ENCODE measurements around the gene LAMTOR4.

The LAMTOR4 gene

GRCh38 chr7:100198266-100198665 lies 49.5 kb downstream of the LAMTOR4 start:
- Histone ChIP-seq H3K4me3 (ENCODE audit: insufficient read length, low read depth) (no peak overlapping the region), H3K9ac (ENCODE audit: insufficient read length, low read depth) (no peak overlapping the region), H3K27me3 (ENCODE audit: insufficient read depth, insufficient read length) (no peaks in the 10 kb centered on the region), H3K36me3 (ENCODE audit: insufficient read depth, insufficient read length, low read length) (no peaks in the 10 kb centered on the region), H3K9me3 (ENCODE audit: insufficient read depth, low read length) (no peaks in the 10 kb centered on the region), H3K4me1 (ENCODE audit: insufficient read depth, insufficient read length) (no peaks in the 10 kb centered on the region)
- TF ChIP-seq SUZ12 (IDR thresholded peaks at IDR 0.05; ENCODE audit: extremely low read depth, insufficient read depth, insufficient read length) (no peak), ZNF274 (IDR thresholded peaks at IDR 0.05; ENCODE audit: low read depth, low read length) (no peak), YY1 (IDR thresholded peaks at IDR 0.05; ENCODE audit: insufficient read depth, insufficient read length) (no peak)
- no peak for DNase-seq (ENCODE audit: low read depth, low spot score)

- no peak for DNase-seq (ENCODE audit: low read depth, low spot score)
- TF ChIP-seq SUZ12 (IDR thresholded peaks at IDR 0.05; ENCODE audit: extremely low read depth, insufficient read depth, insufficient read length) (no peak), ZNF274 (IDR thresholded peaks at IDR 0.05; ENCODE audit: low read depth, low read length) (no peak), YY1 (IDR thresholded peaks at IDR 0.05; ENCODE audit: insufficient read depth, insufficient read length) (no peak)
- H3K4me1 ChIP-seq (ENCODE audit: insufficient read depth, insufficient read length) = no peaks in the 10 kb centered on the region
- H3K4me3 ChIP-seq (ENCODE audit: insufficient read length, low read depth) = no peak overlapping the region
- H3K36me3 ChIP-seq (ENCODE audit: insufficient read depth, insufficient read length, low read length) = no peaks in the 10 kb centered on the region
- H3K9ac ChIP-seq (ENCODE audit: insufficient read length, low read depth) = no peak overlapping the region
- no peaks in the 10 kb centered on the region for H3K27me3 ChIP-seq (ENCODE audit: insufficient read depth, insufficient read length)
- no peaks in the 10 kb centered on the region for H3K9me3 ChIP-seq (ENCODE audit: insufficient read depth, low read length)
These were observed 52.0 kb downstream of the LAMTOR4 start for GRCh38 chr7:100200693-100201092.
